T-helper 1 cell treated with Interleukin-12 subunit alpha and Interleukin-12 subunit beta and Interleukin-4 antibody, amounts not matched to agents 30 μg/mL and 1 μg/mL, for 36 hours (primary cell): ENCODE data around the gene GABRD.

Experiments
- H3K27ac Mint-ChIP-seq: one replicate; pipeline ENCODE4 v1.8.0; 2021; ENCODE audit warnings: mild to moderate bottlenecking, mixed read lengths
- H3K27me3 Mint-ChIP-seq: one replicate; pipeline ENCODE4 v1.8.0; 2021; ENCODE audit warnings: low read depth, mixed read lengths
- H3K36me3 Mint-ChIP-seq: one replicate; pipeline ENCODE4 v1.8.0; 2021; ENCODE audit warnings: low read depth, mixed read lengths
- H3K4me1 Mint-ChIP-seq: one replicate; pipeline ENCODE4 v1.8.0; 2021; ENCODE audit warnings: low read depth, mixed read lengths
- H3K4me3 Mint-ChIP-seq: one replicate; pipeline ENCODE4 v1.8.0; 2021; ENCODE audit warnings: mild to moderate bottlenecking, moderate library complexity, mixed read lengths
- H3K9me3 Mint-ChIP-seq: one replicate; pipeline ENCODE4 v1.8.0; 2021; ENCODE audit warnings: mixed read lengths

GABRD gene

DNA sequence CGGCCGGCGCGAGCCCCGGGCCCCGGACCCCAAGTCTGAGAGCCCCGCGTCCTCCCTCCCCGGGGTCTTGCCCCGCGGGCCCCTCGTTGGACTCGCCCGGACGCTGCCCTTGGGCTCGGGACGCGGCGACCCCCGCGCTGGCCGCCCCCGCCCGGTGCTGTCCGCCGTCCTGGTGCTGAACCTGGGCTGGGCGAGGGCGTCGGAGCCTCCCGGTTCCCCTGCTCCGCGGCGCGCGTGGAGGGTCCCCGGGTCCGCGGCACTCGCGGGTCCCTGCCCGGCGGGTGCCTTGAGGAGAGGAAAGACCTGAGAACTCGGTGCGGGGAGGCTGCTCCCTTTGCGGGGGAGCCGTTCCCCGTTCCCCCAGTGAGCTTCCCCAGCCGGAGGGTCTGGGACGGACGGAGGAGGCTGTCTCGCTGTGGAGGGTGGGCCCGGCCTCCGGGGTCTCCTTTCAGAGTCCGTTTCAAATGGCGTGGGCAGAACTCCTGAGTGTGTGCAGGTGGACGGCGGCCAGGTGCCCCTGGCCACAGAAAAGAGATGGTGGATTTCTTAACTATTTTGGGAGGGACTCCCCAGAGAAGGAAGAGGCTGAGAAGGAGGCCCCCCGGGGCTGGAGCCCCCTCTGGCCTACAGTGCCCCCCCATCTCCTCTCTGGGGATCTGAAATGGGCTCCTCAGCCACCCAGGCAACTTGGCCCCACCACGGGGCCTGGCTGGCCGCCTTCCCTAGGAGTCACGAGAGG, 595 bp downstream of the GABRD start:
- no peaks in the 10 kb centered on the region for H3K36me3 Mint-ChIP-seq
- H3K4me1 Mint-ChIP-seq = peaks cover 6% of the 10 kb centered on the region
- peaks cover 50% of the 10 kb centered on the region for H3K27me3 Mint-ChIP-seq
- no peak overlapping the region for H3K4me3 Mint-ChIP-seq
- H3K27ac Mint-ChIP-seq = no peak overlapping the region
- no peaks in the 10 kb centered on the region for H3K9me3 Mint-ChIP-seq

DNA sequence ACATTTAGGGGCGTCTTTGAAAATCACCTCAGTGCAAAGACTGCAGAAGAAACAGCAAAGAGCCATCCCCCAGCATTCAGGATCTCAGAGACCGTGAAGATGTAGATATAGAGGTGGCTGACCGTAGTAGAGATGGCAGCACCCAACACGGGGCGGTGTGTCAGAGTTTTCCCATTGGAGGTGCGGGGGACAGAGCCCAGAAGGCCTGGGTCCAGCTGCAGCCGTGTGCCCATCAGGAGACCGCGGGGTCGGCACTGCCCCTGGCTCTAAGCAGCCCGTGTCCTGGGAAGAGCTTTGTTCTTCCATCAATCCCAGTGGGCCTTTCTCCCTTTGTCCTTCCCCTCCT, 1.1 kb downstream of the GABRD start:
- Mint-ChIP-seq H3K9me3 (no peaks in the 10 kb centered on the region), H3K4me1 (peaks cover 6% of the 10 kb centered on the region), H3K27me3 (peaks cover 48% of the 10 kb centered on the region), H3K36me3 (no peaks in the 10 kb centered on the region), H3K27ac (no peak overlapping the region), H3K4me3 (no peak overlapping the region)

DNA sequence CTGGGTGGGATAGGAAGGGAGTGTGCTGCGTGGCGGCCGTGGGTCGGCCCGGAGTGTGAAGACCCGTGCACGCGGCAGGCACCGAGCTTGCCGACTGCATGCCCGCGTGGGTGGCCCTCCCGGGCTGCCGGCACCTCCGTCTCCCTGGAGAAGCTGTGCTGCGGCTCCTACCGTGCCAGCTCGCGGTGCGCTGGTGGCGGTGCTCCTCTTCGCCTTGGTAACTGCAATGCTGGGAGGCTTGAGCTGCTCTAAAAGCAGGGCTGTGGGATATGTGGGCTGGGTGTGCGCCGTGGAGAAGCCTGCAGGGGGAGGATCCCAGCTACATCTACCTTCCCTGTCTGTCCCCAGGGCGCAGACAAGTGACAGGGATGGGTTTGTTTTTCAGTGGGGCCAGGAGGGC, 2.4 kb downstream of the GABRD start:
- H3K27ac Mint-ChIP-seq = no peak overlapping the region
- peaks cover 37% of the 10 kb centered on the region for H3K27me3 Mint-ChIP-seq
- H3K4me1 Mint-ChIP-seq = peaks cover 6% of the 10 kb centered on the region
- no peaks in the 10 kb centered on the region for H3K36me3 Mint-ChIP-seq
- no peaks in the 10 kb centered on the region for H3K9me3 Mint-ChIP-seq
- H3K4me3 Mint-ChIP-seq = no peak overlapping the region

DNA sequence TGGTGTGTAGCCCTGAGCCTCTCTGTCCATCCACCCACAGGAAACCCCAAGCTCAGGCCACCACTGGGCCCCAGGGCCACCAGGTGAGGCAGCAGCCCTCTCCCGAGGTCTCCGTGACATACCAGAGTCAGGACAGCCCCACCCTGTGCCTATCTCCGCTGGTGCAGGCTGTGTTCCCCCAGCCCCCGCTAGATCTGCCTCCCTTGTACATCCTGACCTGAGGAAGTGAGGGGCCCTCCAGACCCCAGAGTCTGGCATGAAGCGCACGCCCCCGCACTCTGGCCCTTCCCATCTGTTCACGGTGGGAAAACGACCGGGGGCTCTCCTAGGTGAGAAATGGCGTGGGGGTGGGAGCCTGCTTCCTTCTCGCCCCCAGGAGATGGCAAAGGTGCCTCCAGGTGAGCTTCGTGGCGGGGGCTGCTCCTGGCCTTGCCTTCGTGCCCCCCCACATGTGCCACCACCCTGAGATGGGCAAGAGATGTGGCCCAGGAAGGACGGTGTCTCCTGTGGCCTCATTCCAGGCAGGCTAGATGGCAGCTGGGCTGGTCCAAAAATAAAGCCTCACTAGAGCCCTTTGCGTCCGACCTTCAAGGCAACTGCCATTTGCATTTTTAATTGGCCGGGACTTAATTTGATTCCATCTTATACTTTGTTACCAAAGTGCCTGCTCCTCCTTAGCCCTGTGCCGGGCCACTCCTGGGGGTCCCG, 3.1 kb downstream of the GABRD start:
- Mint-ChIP-seq H3K36me3 (no peaks in the 10 kb centered on the region), H3K27ac (no peak overlapping the region), H3K9me3 (no peaks in the 10 kb centered on the region), H3K4me3 (no peak overlapping the region), H3K4me1 (peaks cover 6% of the 10 kb centered on the region), H3K27me3 (peaks cover 31% of the 10 kb centered on the region)

DNA sequence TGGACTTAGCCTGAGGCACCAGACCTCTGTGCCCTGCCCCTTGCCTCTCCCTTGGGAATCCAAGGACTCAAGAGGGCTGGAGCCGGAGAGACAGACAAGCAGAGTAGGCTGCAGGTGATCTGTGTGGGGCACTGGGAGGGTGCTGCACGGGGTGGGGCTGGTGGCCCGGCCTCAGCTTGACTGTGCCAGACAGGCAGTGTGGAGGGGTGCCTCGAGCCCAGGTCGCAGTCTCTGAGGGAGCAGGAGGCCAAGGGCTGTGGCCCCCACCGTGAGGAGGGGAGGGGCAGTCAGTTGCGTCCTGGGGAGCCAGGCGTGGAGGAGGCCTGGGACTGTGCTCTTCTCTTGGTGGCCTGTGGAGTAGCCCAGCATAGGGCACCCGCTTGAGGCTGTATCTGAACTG, 4.0 kb downstream of the GABRD start:
- Mint-ChIP-seq H3K27ac (no peak overlapping the region), H3K27me3 (peaks cover 21% of the 10 kb centered on the region), H3K36me3 (no peaks in the 10 kb centered on the region), H3K9me3 (no peaks in the 10 kb centered on the region), H3K4me3 (no peak overlapping the region), H3K4me1 (peaks cover 3% of the 10 kb centered on the region)

DNA sequence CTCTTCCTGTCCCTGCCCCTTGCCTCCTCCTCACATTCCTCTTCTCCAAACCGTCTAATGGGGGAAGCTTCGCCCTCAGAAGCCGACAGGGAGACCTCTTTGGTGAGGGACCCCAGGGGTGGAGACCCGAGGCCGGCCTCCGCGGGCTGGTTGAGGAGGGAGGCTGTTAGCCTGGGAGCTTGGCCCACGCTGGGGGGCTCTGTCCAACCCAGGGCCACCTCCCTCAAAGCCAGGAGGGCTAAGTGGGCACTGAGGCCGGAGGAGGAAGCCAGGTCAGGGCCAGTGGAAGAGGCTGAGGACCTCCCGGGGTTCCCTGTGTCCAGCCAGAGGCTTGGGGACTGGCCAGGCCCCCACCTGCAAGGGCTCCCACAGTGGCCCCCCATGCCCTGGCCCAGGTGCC, 5.3 kb downstream of the GABRD start:
- H3K27me3 Mint-ChIP-seq = peaks cover 16% of the 10 kb centered on the region
- no peaks in the 10 kb centered on the region for H3K9me3 Mint-ChIP-seq

DNA sequence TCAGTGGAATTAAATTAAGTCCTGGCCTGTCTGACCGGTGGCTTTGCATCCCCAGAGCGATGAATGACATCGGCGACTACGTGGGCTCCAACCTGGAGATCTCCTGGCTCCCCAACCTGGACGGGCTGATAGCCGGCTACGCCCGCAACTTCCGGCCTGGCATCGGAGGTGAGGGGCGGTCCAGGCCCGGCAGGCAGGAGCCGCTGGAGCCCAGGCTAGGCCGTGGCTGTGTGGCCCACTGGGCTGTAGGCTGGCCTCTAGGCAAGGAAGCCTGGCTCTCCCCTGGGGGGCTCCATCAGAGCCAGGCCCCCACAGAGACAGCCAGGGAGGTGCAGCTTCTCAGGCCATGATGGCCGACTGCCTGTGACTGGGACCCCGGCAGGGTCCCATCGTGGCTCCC, 5.7 kb downstream of the GABRD start:
- no peak overlapping the region for H3K27ac Mint-ChIP-seq
- no peaks in the 10 kb centered on the region for H3K9me3 Mint-ChIP-seq
- no peaks in the 10 kb centered on the region for H3K36me3 Mint-ChIP-seq
- H3K27me3 Mint-ChIP-seq = peaks cover 14% of the 10 kb centered on the region
- H3K4me3 Mint-ChIP-seq = no peak overlapping the region
- H3K4me1 Mint-ChIP-seq = no peaks in the 10 kb centered on the region

More for the DNA sequence above, 5.3 kb downstream of the GABRD start:
- Mint-ChIP-seq H3K4me3 (no peak overlapping the region), H3K4me1 (no peaks in the 10 kb centered on the region), H3K36me3 (no peaks in the 10 kb centered on the region), H3K27ac (no peak overlapping the region)

DNA sequence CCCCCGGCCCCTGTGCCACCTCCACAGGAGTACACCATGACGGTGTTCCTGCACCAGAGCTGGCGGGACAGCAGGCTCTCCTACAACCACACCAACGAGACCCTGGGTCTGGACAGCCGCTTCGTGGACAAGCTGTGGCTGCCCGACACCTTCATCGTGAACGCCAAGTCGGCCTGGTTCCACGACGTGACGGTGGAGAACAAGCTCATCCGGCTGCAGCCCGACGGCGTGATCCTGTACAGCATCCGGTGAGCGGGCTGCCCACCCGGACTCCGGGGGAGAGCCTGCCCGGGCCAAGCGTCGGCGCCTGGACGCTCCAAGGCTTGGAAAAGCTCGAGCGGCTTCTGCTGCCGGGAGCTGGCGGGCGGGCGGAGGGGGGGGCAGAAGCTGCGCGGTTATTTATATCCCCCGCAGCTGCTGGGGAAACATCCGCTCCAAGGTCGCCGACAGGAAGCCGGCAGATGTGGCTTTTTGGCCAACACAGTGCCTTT, 6.4 kb downstream of the GABRD start:
- H3K9me3 Mint-ChIP-seq = no peaks in the 10 kb centered on the region
- H3K4me1 Mint-ChIP-seq = no peaks in the 10 kb centered on the region
- H3K27me3 Mint-ChIP-seq = peaks cover 7% of the 10 kb centered on the region
- no peak overlapping the region for H3K27ac Mint-ChIP-seq
- no peaks in the 10 kb centered on the region for H3K36me3 Mint-ChIP-seq
- no peak overlapping the region for H3K4me3 Mint-ChIP-seq

DNA sequence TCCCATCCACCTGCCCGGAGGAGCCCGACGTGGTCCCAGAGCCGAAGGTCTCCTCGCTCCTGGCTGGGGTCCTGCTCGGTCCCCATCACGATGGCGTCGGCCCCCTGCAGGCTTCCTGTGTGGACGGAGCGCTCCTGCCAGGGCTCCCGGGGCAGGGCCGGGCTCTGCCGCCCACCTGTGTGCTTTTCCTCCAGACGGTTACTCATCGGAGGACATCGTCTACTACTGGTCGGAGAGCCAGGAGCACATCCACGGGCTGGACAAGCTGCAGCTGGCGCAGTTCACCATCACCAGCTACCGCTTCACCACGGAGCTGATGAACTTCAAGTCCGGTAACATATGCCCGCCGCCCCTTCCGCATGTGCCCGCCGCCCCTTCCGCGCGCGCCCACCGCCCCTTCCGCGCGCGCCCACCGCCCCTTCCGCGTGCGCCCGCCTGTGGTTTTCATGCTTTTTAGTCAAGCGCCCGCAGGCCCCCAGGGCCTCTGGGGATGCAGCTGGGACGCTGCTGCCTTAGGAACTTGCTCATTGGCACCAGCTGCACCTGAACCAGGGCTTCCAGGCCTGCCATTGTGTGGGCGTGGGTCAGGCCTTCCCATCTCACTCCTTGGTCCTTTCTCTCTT, 8.9 kb downstream of the GABRD start:
- Mint-ChIP-seq H3K4me1 (no peaks in the 10 kb centered on the region), H3K27ac (no peak overlapping the region), H3K4me3 (no peak overlapping the region), H3K9me3 (no peaks in the 10 kb centered on the region), H3K27me3 (no peaks in the 10 kb centered on the region), H3K36me3 (no peaks in the 10 kb centered on the region)

DNA sequence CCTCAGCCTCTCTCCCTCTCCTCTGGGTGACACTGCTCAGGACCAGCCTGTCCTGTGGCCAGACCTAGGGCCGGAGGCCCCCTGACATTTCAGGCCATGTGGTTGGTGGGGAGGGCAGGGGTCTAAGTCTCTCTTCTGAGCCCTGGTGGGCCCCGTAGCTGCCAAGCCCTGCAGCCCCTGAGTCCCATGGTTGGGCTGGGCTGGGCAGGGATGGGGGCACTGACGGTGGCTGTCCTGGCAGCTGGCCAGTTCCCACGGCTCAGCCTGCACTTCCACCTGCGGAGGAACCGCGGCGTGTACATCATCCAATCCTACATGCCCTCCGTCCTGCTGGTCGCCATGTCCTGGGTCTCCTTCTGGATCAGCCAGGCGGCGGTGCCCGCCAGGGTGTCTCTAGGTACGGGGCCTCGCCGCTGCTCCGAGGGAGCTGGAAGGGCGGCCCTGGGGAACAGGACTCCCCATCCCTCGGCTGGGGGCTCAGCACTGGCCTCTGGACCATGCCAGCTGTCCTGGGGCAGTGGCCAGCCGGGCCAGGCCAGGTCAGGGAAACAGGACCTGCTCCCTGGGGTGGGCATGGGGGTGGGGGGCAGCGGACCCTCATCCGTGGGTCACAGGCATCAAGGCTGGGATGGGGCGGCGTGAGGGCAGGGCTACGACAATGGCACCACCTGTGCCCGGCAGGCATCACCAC, 9.9 kb downstream of the GABRD start:
- Mint-ChIP-seq H3K9me3 (no peaks in the 10 kb centered on the region), H3K36me3 (no peaks in the 10 kb centered on the region), H3K27ac (no peak overlapping the region), H3K4me1 (no peaks in the 10 kb centered on the region), H3K4me3 (no peak overlapping the region), H3K27me3 (no peaks in the 10 kb centered on the region)

DNA sequence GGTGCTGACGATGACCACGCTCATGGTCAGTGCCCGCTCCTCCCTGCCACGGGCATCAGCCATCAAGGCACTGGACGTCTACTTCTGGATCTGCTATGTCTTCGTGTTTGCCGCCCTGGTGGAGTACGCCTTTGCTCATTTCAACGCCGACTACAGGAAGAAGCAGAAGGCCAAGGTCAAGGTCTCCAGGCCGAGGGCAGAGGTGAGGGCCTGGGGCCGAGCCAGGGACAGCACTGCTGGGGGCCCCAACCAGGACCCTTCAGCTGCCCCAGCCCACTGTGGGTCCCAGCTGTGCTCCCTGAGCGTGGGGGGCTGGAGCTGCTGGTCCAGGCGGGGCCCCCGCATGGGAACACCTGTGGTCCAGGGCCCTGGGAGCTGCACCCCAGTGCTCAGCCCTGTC, 10.4 kb downstream of the GABRD start:
- Mint-ChIP-seq H3K27me3 (no peaks in the 10 kb centered on the region), H3K9me3 (no peaks in the 10 kb centered on the region), H3K4me1 (no peaks in the 10 kb centered on the region), H3K27ac (no peak overlapping the region), H3K36me3 (no peaks in the 10 kb centered on the region), H3K4me3 (no peak overlapping the region)

DNA sequence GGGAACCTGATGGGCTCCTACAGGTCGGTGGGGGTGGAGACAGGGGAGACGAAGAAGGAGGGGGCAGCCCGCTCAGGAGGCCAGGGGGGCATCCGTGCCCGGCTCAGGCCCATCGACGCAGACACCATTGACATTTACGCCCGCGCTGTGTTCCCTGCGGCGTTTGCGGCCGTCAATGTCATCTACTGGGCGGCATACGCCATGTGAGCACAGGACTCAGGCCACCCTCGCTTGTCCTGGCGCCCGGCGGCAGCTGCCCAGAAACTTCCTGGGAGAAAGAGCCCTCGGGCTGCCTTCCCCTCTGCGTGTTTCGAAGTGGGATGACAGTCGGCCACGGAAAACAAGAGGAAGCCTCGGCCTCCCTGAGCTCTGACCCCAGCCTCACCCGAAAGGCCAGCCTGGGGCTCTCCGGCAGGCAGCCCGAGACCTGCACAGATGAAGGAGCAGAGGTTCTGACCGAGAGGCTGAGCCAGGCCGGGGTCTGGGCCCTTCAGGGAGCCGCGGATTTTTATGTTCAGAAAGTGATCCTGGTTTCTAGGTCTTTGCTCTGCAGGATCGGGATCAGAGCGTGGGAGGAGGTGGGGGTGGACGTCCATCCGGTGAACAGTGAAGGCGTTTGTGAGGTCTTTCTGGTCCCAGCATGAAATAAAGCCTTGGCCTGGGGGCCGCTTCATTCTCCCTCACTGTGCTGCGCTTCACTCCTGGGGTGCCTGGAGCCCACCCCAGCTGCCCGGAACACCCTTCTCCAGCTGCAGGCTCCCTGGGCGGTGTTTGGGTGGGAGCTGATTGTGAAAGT, 11.1 kb downstream of the GABRD start:
- Mint-ChIP-seq H3K4me1 (no peaks in the 10 kb centered on the region), H3K36me3 (no peaks in the 10 kb centered on the region), H3K4me3 (no peak overlapping the region), H3K27me3 (no peaks in the 10 kb centered on the region), H3K27ac (no peak overlapping the region), H3K9me3 (no peaks in the 10 kb centered on the region)

DNA sequence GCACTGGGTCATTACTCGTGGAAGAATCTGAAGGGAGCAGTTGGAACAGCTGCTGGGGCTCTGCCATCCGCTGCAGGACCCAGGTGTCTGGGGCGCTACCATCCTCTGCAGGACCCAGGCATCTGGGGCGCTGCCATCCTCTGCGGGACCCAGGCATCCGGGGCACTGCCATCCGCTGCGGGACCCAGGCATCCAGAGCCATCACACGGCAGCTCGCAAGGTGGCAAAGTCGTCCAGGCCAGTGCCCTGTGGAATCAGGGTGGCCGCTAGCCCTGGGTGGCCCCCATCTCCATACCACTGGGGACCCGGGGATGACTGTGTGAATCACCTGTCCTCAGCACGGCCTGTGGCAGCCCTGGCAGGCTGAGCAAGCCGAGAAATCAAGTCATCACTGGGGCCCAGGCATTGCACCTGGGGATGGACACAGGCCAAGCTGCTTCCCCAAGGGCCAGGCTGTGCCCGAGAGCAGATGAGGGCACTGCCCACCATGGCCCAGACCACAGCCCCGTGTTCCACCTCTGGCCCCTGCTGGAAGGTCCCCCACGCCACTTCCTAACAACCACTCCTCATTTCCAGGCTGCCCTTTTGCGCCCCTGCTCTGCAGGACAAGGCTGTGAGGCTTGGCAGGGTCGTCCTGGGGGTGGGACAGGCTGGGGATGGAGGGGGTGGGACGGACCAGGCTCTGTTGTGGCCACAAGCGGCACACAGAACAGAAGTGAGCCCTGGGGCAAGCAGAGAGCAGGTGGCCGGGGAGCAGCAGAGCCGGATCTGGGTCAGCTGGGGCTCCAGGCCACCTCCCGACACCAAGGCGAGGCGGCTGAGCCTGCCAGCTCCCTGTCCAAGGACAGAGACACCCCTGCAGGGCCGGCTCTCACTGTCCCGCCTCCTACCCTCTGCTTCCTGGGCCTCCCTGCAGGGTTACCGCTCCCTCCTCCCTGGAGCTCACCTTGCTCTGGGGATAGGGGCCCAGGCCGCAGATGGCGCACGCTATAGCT, 12.7 kb downstream of the GABRD start:
- no peaks in the 10 kb centered on the region for H3K9me3 Mint-ChIP-seq
- no peak overlapping the region for H3K27ac Mint-ChIP-seq
- H3K4me1 Mint-ChIP-seq = no peaks in the 10 kb centered on the region
- H3K36me3 Mint-ChIP-seq = no peaks in the 10 kb centered on the region
- no peak overlapping the region for H3K4me3 Mint-ChIP-seq
- H3K27me3 Mint-ChIP-seq = no peaks in the 10 kb centered on the region
